K562 treated with DMSO at 1 percent for 4 hours (cell line): ENCODE results near the gene OR52E8. TPM values are rescaled to one million over a fixed set of nuclear protein-coding genes. Genes with fewer than 3 reads are reported as not detected.

Source experiments
- total RNA-seq: library from RNA; unstranded; fragments of 300-600 nt; gene quantifications from 2 replicates; pipeline ENCODE4 v1.2.3, GENCODE V29; 2022; ENCODE audit not compliant: insufficient read depth

Gene OR52E8
- not detected in 2 replicates for total RNA-seq

DNA sequence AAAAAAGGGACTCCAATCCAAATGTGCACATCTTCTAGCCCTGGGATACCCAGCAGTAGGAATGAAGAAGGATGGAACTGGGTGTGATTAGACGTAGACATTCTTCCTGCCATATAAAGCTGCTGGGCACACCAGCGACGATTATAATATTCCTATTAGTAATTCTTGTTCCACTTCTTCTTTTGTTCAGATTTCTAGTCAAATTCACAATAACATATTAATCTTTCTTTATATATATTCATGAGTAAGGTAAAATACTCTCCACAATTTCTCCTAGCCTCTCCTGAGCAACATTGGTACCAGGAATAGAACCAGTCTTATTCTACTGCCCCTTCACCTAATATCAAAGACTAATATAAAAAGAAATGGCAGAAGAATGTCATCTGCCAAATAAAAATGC lies at the start of gene OR52E8:
Gene OR52E8 (minus strand): TSS at position 101 of the 400 bp plus-strand sequence. CDS start 0 bp downstream, at position 101.

DNA sequence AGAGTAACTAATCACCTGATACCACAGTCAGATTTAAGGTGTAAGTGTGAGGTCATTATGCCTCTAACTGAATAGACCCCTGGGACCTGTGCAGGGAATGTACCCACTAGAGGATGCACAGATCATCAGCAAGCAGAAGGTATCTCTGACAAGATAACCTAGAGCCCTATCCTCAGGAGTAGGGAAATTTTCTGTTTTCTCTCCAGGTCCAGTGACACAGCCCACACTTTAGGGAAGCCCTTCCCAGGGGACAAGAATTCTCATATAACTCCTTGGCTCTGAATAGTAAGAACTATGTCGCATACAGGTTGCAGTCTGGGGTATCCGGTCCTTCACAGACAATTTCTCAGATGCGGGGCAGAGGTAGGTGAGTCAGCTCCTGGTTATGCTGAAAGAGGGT lies 35.4 kb upstream of the OR52E8 start, which contains the start of gene OR52E5:
Gene OR52E5 (plus strand): TSS at position 301 of the 400 bp plus-strand sequence. CDS start 7,569 bp downstream, outside the sequence.

GRCh38 chr11:5880329-5880728 lies 22.8 kb upstream of the OR52E8 start, which contains the start of gene OR52E4:
OR52E4 (plus strand) TSS chr11:5880629; CDS start chr11:5884293, 3,664 bp downstream.

GRCh38 chr11:5841797-5842196 lies 15.7 kb downstream of the OR52E8 start, which contains the start of gene OR52E6:
OR52E6 (minus strand) TSS chr11:5841897; CDS start chr11:5841897, 0 bp downstream.

DNA sequence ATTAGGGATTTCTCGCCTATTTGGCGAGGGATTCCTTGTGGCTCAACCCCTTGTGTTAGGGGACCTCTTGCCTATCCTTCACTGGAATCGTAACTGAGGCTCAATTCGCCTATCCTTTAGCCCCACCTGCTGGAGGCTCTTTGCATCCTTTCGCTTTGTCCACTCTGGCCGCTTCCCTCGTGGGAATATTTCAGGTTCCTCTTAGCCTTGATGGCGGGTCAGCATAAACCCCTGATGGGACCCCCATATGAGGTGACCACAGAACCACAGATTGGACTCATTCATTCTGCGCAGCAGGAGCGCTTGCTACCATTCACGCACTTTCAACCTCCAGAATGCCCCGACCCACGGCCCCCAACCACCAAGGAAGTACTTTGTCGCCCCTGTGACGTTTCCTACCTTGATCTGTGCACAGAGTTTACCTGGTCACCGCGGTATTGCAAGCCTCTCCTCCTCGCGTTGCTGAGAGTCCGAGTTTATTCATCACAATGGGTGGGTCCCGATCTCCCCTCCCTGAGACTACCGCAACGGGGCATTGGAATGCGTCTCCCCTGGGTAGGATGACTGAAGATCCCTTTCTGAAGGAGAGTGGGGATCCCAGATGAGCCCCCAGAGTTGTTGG lies 48.9 kb downstream of the OR52E8 start, which contains the start of gene OR52N2:
Gene OR52N2 (plus strand): TSS at position 425 of the 622 bp plus-strand sequence. CDS start 11,412 bp downstream, outside the sequence.

Other genes with a start within 250 kb of the OR52E8 start
- 2.0 and 3.1 TPM in 2 replicates for gene TRIM34, start 232.7 kb downstream of the OR52E8 start, total RNA-seq
- gene TRIM5, start 172.6 kb downstream of the OR52E8 start, total RNA-seq: 11.6 and 13.1 TPM in 2 replicates
- gene TRIM22, start 167.9 kb downstream of the OR52E8 start, total RNA-seq: 0.41 and 0.45 TPM in 2 replicates
- not detected in 2 replicates for gene OR56B1, start 121.2 kb downstream of the OR52E8 start, total RNA-seq
- gene OR52N4, start 103.4 kb downstream of the OR52E8 start, total RNA-seq: not detected in 2 replicates
- not detected in 2 replicates for gene OR52N5, start 74.3 kb downstream of the OR52E8 start, total RNA-seq
- gene OR52N1, start 66.4 kb downstream of the OR52E8 start, total RNA-seq: not detected in 2 replicates
- gene OR52N2, start 48.8 kb downstream of the OR52E8 start, total RNA-seq: not detected in 2 replicates
- not detected in 2 replicates for gene OR52E6, start 15.8 kb downstream of the OR52E8 start, total RNA-seq
- gene OR52E4, start 22.9 kb upstream of the OR52E8 start, total RNA-seq: not detected in 2 replicates
- gene OR52E5, start 35.5 kb upstream of the OR52E8 start, total RNA-seq: not detected in 2 replicates
- not detected in 2 replicates for gene OR56A3, start 84.6 kb upstream of the OR52E8 start, total RNA-seq
- not detected in 2 replicates for gene OR56A5, start 110.8 kb upstream of the OR52E8 start, total RNA-seq
- not detected in 2 replicates for gene OR52L1, start 129.3 kb upstream of the OR52E8 start, total RNA-seq
- not detected in 2 replicates for gene OR56A4, start 149.3 kb upstream of the OR52E8 start, total RNA-seq
- not detected in 2 replicates for gene OR56A1, start 173.1 kb upstream of the OR52E8 start, total RNA-seq
- not detected in 2 replicates for gene OR56B4, start 250.0 kb upstream of the OR52E8 start, total RNA-seq